SU-DHL-6 (cell line): ENCODE measurements around the gene AVEN.

Experiments
- CTCF ChIP-seq: fragments of 200-600 bp; sonication (generic); IDR thresholded peaks from one replicate; pipeline ENCODE4 v1.5.1; 2017; ENCODE audit warnings: antibody characterized with exemption, mild to moderate bottlenecking, low read length, moderate library complexity; ENCODE audit not compliant: insufficient read depth, poor library complexity, severe bottlenecking
- EZH2phosphoT487 ChIP-seq: fragments of 200-600 bp; sonication (generic), shearing (Covaris generic); conservative IDR thresholded peaks from 2 replicates; pipeline ENCODE4 v1.6.1; 2018; ENCODE audit warnings: mild to moderate bottlenecking, antibody characterized with exemption, low read length, moderate library complexity, mixed read lengths

- TF ChIP-seq CTCF: no peak
- TF ChIP-seq EZH2phosphoT487: no peak
These were observed 20.9 kb downstream of the AVEN start for GRCh38 chr15:34018021-34018645.
